Esophagus muscularis mucosa (tissue), 4 donors: Measurements from ENCODE around the gene INTS4.

ENCODE experiments used
- CTCF ChIP-seq, 3 experiments: fragments of 200-600 bp in 2 of 3; fragments of 450-650 bp in 1 of 3; sonication (generic) in 2 of 3; IDR thresholded peaks; one replicate each; pipeline ENCODE4 v1.5.1; 2017 to 2019; ENCODE audit warnings: antibody characterized with exemption in 3 of 3, mild to moderate bottlenecking in 2 of 3, moderate library complexity in 1 of 3
- EP300 ChIP-seq: sonication (generic); formaldehyde crosslinking; IDR thresholded peaks from one replicate; pipeline ENCODE4 v1.6.1; 2017; ENCODE audit warnings: antibody characterized with exemption
- POLR2A ChIP-seq: fragments of 450-650 bp; IDR thresholded peaks from one replicate; pipeline ENCODE4 v1.6.1; 2017; ENCODE audit warnings: antibody characterized with exemption, moderate library complexity, mild to moderate bottlenecking, low read depth
- POLR2AphosphoS5 ChIP-seq, 2 donors: sonication (generic); formaldehyde crosslinking; IDR thresholded peaks; one replicate each; pipeline ENCODE4 v1.6.1; 2017; ENCODE audit warnings: antibody characterized with exemption in 2 of 2

- TF ChIP-seq POLR2A (no peak), CTCF (IDR thresholded peaks at IDR 0.05) (no peak), EP300 (no peak), POLR2AphosphoS5 (IDR thresholded peaks at IDR 0.05) (no peak)
These were observed 121.1 kb downstream of the INTS4 start for GRCh38 chr11:77873345-77873744.
